A673 (cell line): ENCODE measurements around the gene KRTAP10-7. TPM values are rescaled to one million over a fixed set of nuclear protein-coding genes. Genes with fewer than 3 reads are reported as not detected.

ENCODE experiments used
- BruUV-seq: library from RNA; stranded (reverse); fragments of 400-500 nt; replicated peaks from 2 replicates; lab custom pipeline; 2021; lab: Mats Ljungman, UMichigan
- CTCF ChIA-PET: fragments of 300-600 bp; sonication (Branson Sonifier 250); formaldehyde crosslinking; loops from one replicate; lab custom pipeline; 2022; ENCODE audit warnings: antibody characterized with exemption; lab: Charles Lee
- POLR2A ChIA-PET: fragments of 300-600 bp; sonication (Branson Sonifier 250); formaldehyde crosslinking; loops from one replicate; lab custom pipeline; 2022; ENCODE audit warnings: antibody characterized with exemption; ENCODE audit not compliant: low non-redundant PET; lab: Charles Lee
- DNase-seq: peaks from one replicate; pipeline ENCODE4 v3.0.0-alpha.2; 2015; ENCODE audit warnings: low spot score
- H3K27ac ChIP-seq: fragments of 200-600 bp; sonication (generic); 2 replicates; pipeline ENCODE4 v1.5.1; 2016; ENCODE audit warnings: mixed run types, low read depth, mild to moderate bottlenecking, mixed read lengths, antibody characterized with exemption, low read length; ENCODE audit not compliant: poor library complexity, severe bottlenecking
- H3K27me3 ChIP-seq: fragments of 200-600 bp; sonication (generic); replicated peaks from 2 replicates; pipeline ENCODE4 v1.6.1; 2017; ENCODE audit warnings: mixed run types, low read depth, mild to moderate bottlenecking, mixed read lengths, antibody characterized with exemption, low read length; ENCODE audit not compliant: insufficient read depth, poor library complexity
- H3K36me3 ChIP-seq: fragments of 200-600 bp; sonication (generic); 2 replicates; pipeline ENCODE4 v1.6.1; 2016; ENCODE audit warnings: mixed run types, mild to moderate bottlenecking, mixed read lengths, antibody characterized with exemption, low read length; ENCODE audit not compliant: insufficient read depth, poor library complexity, severe bottlenecking
- H3K4me1 ChIP-seq: fragments of 200-600 bp; sonication (generic); 2 replicates; pipeline ENCODE4 v1.6.1; 2017; ENCODE audit warnings: mixed run types, mild to moderate bottlenecking, mixed read lengths, antibody characterized with exemption, low read length; ENCODE audit not compliant: insufficient read depth, poor library complexity, severe bottlenecking
- H3K4me3 ChIP-seq: fragments of 200-600 bp; sonication (generic); 2 replicates; pipeline ENCODE4 v1.5.1; 2016; ENCODE audit warnings: low read depth, mixed run types, mild to moderate bottlenecking, mixed read lengths, low read length; ENCODE audit not compliant: poor library complexity, severe bottlenecking
- H3K9me3 ChIP-seq: fragments of 200-600 bp; sonication (generic); 2 replicates; pipeline ENCODE4 v1.6.1; 2016; ENCODE audit warnings: mixed run types, low read depth, mild to moderate bottlenecking, mixed read lengths, antibody characterized with exemption, low read length; ENCODE audit not compliant: poor library complexity, severe bottlenecking
- CTCF ChIP-seq: fragments of 300-800, 200-600 bp; sonication (generic); conservative IDR thresholded peaks from 2 replicates; pipeline ENCODE4 v1.5.1; 2017; ENCODE audit warnings: low read depth, mild to moderate bottlenecking, antibody characterized with exemption, low read length, moderate library complexity, mixed read lengths
- EZH2 ChIP-seq: fragments of 200-600 bp; sonication (generic); IDR thresholded peaks from 2 replicates; pipeline ENCODE4 v1.6.1; 2017; ENCODE audit warnings: borderline replicate concordance, low read depth, mild to moderate bottlenecking, mixed read lengths, antibody characterized with exemption, low read length; ENCODE audit not compliant: poor library complexity, severe bottlenecking
- intact Hi-C: fragments of 100-400 bp; cut with micrococcal nuclease; formaldehyde crosslinking; loops from one replicate; pipeline ENCODE4 v1.10.0; 2022; ENCODE audit not compliant: unreplicated experiment
- total RNA-seq: library from RNA; stranded (reverse); gene quantifications from 2 replicates; pipeline ENCODE4 v1.2.3, GENCODE V29; 2021

KRTAP10-7 gene
- total RNA-seq, 1 experiment from 2014 or later = not detected

- H3K4me1 ChIP-seq = no peaks in the 10 kb centered on the region
- no peak overlapping the region for H3K27ac ChIP-seq
- no peak for DNase-seq
- H3K4me3 ChIP-seq = no peak overlapping the region
- no peaks in the 10 kb centered on the region for H3K27me3 ChIP-seq
- ChIA-PET POLR2A (no interaction called here), CTCF (no interaction called here)
- no peaks in the 10 kb centered on the region for H3K36me3 ChIP-seq
- TF ChIP-seq CTCF = no peak
- no peak for TF ChIP-seq EZH2
- no peaks in the 10 kb centered on the region for H3K9me3 ChIP-seq
- intact Hi-C loops = no loop called here
- no TSS peak for BruUV-seq
Measured at GRCh38 chr21:44564886-44565598, 35.4 kb upstream of the KRTAP10-7 start.

GRCh38 chr21:44566403-44566802 is 34.0 kb upstream of the KRTAP10-7 start:
- H3K36me3 ChIP-seq = no peaks in the 10 kb centered on the region
- DNase-seq = no peak
- H3K9me3 ChIP-seq = no peaks in the 10 kb centered on the region
- POLR2A ChIA-PET = no interaction called here
- no peak overlapping the region for H3K27ac ChIP-seq
- H3K4me1 ChIP-seq = no peaks in the 10 kb centered on the region
- no peak for TF ChIP-seq EZH2
- TF ChIP-seq CTCF = no peak
- no peak overlapping the region for H3K4me3 ChIP-seq
- CTCF ChIA-PET = no interaction called here
- intact Hi-C loops = no loop called here
- H3K27me3 ChIP-seq = no peaks in the 10 kb centered on the region
- BruUV-seq = no TSS peak

- no TSS peak for BruUV-seq
Measured at GRCh38 chr21:44567481-44568171, 32.8 kb upstream of the KRTAP10-7 start.

More at GRCh38 chr21:44567481-44568171, 32.8 kb upstream of the KRTAP10-7 start:
- Histone ChIP-seq H3K36me3 (no peaks in the 10 kb centered on the region), H3K4me3 (no peak overlapping the region), H3K4me1 (no peaks in the 10 kb centered on the region), H3K27ac (no peak overlapping the region), H3K27me3 (no peaks in the 10 kb centered on the region), H3K9me3 (no peaks in the 10 kb centered on the region)
- ChIA-PET POLR2A (no interaction called here), CTCF (no interaction called here)
- TF ChIP-seq EZH2 = no peak
- TF ChIP-seq CTCF = no peak
- intact Hi-C loops = no loop called here
- DNase-seq = no peak
